Renal pelvis (tissue), 4 donors: ENCODE measurements around the gene RPS15. TPM values are rescaled to one million over a fixed set of nuclear protein-coding genes. Genes with fewer than 3 reads are reported as not detected.
"Not testable (repeated sequence)": the region's sequence is repeated elsewhere in the genome, so short reads cannot be mapped to it uniquely, and the experiment has no call there.

Experiments used
- DNase-seq: peaks from one replicate; pipeline ENCODE4 v3.0.0-alpha.2; 2013
- polyA plus RNA-seq, 3 donors: library from polyadenylated mRNA; unstranded; fragments of 120-200 nt; gene quantifications; one replicate each; pipeline ENCODE4 v1.2.1, GENCODE V29; 2013; ENCODE audit not compliant: insufficient read length in 3 of 3

Gene RPS15
- polyA plus RNA-seq, 3 donors: 716 to 925 (median 791) TPM

DNA sequence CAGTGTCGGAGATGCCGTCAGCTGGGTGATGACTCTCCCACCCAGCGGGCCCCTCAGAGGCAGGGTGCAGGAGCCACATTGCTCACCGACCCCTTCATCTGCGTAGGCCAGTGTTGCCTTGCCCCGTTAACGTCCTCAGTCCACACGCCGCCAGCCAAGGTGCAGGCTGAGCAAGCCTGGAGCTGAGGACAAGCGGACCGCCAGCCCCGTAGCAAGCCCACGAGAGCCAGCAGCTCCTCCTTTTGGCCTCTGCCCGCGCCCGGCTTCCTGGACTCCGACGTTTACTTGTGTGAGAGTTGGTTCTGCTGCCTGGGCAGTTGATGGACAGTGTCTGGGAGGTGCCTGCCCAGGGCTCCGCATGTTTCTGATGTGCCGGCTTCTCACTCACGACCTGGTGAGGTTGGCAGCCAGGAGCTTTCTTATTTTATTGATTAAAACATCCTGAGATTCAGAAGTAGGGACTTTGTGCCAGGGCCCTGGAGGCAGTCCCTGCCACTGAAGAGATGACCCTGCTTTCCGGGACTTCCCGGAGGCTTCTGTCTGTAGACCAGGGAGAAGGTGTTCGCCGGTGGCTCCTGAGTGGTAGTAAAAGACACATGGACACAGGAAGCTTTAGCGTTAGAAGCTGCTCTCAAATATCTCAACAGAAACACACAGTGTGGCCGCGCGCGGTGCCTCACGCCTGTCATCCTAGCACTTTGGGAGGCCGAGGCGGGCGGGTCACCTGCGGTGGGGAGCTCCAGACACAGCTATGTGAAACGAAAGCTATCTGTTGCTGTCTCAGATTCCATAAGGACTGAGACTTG lies 25.0 kb upstream of the RPS15 start:
- no peak for DNase-seq

DNA sequence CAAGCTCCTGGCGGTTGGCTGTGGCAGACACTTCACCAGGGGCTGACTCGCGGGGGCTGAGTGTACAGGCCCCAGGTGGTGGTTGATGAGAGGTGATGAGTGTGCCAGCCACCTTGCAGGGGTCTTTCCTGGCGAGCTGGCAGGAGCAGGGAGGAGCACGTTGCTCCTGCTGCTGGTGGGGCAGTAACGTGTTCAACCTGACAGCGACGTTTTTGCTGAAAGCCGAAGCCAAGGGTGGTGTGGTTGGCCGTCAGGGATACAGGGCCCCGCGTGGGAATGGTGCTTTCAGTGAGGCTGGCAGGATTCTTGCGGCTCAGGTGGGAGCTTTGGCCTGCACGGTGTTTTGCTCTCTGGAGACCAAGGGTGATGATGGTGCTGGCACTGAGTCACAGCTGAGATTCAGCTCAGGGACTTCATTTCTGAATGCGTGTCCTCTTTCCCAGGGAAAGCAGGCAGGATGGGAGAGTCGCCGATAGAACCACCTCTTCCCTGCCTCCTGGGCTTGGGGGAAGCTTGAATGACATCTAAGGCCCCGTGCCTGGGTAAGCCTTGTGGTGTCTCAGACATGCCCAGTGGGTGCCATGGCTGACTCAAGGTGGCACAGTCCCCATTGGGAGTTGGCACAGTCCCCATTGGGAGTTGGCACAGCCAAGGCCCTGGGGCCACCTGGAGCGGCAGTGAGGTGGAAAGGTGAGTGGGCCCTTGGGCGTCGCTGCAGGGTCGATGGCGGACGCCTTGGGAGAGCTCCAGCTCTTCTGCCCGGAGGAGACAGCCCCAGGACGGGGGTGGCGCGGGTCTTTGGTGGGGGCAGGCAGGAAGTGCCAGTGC lies 22.0 kb upstream of the RPS15 start:
- no peak for DNase-seq

DNA sequence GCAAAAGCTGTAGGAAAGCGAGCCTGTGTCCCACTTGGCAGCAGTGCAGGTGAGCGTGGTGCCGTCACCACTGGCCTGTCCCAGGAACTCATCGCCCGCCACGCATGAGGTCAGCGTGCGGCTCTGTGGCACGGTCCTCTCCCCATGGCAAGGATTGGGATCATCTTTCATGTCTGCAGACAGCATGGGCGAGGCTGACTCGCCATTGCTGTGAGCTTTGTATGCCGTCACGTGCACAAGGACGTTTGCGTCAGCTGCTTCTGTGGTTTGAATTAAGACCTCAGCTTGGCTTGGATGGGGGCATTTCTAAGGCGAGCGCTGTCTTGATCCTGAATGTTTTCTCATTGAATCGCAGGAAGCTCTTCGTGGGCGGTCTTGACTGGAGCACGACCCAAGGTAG lies 21.1 kb upstream of the RPS15 start:
- no peak for DNase-seq

DNA sequence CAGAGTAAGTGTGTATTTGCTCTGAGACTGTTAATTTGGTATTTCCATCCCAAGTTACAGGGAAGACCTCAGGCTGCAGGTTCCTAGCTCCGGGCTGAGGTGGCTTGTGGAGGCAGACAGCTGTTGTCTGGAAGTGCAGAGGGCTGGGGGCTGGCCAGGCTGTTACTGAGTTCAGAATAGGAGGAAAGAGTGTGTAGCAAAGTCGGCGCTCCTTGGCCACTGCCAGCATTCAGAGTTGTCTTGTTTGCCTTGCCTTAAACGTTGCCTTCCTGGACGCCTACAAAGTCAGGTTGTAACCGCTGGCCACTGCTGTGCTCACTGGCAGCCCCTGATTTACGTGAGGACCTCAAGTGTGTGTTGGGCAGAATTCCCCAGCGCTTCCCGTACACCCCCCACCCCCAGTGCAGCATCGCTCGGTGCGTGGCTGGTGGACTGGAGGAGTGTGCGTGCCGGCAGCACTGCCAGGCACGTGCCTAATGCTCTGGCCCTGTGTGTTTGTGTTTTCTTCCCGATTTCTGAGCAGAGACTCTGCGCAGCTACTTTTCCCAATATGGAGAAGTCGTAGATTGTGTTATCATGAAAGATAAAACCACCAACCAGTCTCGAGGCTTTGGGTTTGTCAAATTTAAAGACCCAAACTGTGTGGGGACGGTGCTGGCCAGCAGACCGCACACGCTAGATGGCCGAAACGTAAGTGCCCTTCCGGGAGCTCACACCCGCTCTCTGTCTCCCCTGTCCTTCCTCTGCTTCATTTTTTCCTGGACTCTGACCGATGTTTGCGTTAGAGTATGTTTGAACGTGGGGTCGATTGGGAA lies 20.3 kb upstream of the RPS15 start:
- DNase-seq: no peak

DNA sequence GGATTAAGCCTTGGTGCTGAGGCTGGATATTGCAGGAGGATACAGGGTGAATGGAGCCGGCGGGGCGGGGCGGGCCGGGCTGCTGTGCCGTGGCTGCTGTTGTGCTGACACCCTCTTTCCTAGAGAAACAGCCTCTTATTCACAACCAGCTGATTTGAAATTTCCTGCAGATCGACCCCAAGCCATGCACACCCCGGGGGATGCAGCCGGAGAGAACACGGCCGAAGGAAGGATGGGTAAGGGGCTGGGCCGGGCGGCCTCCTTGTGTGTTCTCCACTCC lies 19.8 kb upstream of the RPS15 start:
- no peak for DNase-seq

DNA sequence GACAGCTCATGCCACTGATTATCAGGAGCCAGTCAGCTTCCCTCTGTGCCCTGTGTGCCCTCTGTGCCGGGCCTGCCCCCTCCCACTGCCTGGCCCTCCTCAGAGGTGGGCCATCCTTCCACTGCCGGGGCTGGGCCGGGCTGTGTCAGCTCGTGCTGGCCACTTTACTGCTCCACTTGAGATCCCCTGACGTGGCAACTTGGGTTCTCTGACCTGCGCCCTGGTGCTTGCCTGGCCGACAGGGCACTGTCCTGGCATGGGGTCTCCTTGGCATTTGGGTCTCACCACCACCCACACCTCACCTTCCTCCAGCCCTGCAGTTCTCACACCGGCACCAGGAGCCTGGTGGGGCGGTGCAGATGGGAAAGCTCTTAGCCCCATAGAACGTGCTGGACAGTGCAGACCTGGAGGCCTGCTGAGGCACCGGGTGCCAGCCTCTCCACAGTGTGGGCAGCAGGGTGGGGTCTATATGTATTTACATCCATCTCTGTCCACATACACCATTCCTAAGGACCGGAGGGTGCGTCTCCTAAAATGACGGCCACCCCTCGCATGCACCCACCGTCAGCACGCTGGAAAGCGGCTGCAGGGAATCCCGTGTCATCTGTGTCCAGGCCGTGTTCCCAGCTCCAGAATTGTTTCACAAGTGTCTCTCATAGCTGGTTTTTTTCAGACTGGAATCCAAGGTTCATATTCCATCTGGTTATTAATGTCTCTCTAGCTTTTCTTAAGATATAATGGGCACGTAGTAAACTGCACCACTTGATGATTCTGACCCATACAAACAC lies 19.1 kb upstream of the RPS15 start:
- no peak for DNase-seq

DNA sequence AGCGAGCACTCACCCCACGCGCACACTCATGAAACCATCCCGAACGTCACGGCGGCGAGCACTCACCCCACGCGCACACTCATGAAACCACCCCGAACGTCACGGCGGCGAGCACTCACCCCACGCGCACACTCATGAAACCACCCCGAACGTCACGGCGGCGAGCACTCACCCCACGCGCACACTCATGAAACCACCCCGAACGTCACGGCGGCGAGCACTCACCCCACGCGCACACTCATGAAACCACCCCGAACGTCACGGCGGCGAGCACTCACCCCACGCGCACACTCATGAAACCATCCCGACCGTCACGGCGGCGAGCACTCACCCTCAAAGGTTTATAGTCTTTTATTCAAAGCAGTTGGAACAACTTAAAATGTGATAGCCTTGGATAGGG lies 18.1 kb upstream of the RPS15 start:
- DNase-seq: not testable (repeated sequence)

DNA sequence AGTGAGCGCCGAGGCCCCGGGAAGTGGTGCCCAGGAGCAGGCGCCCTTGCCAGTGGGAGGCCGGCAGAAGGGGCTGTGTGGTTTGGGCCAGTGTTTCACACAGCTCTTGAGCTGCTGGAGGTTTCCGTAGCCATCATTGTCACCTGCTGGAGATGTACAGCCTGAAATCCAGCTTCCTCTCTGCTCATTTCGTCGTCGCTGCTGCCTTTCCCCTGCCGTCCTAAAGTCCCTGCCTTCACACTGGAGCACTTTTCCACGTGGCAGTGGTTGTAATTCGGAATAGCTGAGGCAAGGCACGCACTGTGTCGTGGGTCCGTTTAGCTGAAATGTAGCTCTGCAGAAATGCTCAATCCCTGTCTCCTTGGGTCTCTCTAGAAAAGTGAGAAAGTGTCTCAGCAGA lies 17.6 kb upstream of the RPS15 start:
- no peak for DNase-seq

DNA sequence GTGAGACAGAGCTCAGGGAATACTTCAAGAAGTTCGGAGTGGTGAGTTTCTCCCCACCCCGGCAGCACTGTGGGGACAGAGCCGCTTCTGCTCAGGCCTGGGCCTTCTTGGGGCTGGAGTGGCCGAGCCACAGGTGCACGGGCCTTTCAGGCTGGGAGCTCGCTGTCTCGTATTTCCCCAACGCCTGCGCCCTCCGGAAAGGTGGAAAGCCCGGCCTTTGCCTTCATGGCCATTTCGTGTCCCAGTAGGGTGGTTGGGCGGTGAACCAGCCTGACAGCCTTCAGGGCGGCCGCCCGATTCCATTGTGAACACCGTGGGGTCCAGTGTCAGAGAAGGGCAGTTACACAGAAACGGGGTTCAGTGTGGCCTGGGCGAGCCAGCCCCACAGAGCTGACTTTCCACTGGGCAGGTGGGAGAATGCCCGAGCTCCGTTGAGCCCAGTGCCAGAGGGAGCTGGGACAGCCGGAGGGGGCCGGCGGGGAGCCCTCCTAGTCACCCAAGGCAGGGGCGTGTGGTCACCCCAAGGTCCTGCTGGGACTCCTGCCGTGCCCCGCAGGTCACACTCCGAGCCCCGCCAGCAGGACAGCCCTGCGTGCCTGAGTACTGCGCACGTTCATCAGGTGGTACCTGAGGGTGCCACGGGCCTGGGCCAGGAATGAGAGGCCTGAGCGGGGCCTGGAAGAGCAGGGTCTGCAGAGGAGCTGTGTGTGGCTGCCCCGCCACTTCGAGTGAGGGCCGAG lies 16.8 kb upstream of the RPS15 start:
- no peak for DNase-seq

DNA sequence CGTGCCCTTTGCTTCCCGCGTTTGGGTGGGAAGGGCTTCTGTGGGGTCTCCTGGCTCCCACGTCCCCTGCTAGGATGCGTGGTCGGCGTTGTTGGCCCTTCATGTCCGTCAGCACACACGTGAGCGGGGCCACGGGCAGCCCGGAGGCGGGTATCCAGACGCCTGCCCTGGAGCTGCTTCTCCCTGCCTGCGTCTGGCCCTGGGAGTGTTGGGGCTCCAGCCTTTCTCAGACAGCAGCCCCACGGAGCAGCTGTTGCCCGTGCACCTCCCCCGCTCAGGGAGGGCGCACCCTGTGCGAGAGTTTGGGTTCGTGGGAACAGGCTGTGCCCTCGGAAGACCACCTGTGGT lies 16.3 kb upstream of the RPS15 start:
- DNase-seq: no peak

DNA sequence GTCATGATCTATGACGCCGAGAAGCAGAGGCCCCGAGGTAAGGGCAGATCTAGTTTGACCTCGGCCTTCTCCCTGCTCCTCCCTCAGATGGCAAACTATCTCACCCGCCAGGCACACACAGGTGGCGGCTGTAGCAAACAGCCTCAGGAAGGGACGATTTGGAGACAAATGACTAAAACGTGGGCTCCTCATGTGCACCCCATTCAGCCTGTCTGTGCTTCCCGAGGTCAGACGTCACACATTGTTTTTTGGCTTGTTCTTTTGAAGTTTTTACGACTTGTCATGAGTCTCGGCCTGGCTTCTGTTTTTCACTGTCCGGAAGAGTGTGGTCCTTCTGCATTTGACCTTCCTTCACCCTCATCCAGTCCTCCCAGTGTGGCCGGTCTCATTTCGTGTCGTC lies 15.8 kb upstream of the RPS15 start:
- no peak for DNase-seq

DNA sequence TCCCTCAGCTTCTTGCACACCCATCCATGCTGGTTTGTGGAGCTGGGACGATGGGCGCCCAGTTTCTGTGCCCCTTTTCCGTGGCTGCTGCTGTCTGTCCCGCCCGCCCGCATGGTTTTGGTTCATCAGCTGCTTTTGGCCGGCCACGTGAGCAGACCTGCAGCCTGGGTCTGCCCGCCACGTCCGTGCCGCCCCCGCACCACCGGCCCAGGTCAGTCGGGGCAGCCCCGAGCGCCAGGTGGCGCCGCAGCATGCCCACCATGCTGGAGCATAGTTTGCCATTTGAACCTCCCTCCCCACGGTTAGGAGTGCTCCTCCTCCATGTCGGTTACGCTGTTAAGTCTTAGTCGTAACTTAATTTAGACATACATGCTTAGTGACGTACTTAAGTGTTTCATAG lies 15.3 kb upstream of the RPS15 start:
- no peak for DNase-seq

DNA sequence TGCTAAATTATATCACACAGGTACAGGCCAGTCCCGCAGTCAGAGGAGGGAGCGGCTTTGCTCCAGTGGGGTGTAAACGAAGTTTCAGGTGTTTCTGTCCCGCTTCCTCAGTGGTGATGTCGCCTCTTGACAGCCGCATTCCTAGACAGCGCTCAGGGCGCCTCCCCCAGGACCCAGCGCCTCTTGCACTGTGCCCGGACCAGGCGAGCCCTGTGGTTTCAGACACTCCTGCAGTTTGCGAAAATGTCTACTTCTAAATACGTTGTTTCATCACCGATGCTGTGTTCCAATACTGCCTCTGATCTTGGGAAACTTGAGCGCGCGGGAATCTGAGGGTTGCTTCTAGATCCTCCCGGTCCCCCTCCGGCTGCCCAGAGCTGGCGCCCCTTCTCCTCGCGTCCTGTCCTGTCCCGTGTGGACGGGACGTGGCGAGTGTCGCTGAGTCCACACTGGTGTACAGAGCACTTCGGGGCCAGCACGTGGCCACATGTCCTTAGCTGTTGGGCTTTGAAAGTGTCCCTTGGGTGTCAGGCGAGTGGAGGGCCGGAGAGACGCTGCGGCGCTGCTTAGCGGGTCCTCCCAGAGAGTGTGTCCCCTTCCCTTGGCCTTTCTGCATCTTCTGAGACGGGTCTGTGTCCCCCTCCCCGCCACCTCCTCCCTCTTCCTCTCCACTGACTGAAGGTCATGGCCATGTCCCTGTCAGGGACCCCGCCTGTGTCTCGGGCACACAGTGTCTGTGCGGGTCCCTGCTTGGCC lies 14.6 kb upstream of the RPS15 start:
- no peak for DNase-seq

DNA sequence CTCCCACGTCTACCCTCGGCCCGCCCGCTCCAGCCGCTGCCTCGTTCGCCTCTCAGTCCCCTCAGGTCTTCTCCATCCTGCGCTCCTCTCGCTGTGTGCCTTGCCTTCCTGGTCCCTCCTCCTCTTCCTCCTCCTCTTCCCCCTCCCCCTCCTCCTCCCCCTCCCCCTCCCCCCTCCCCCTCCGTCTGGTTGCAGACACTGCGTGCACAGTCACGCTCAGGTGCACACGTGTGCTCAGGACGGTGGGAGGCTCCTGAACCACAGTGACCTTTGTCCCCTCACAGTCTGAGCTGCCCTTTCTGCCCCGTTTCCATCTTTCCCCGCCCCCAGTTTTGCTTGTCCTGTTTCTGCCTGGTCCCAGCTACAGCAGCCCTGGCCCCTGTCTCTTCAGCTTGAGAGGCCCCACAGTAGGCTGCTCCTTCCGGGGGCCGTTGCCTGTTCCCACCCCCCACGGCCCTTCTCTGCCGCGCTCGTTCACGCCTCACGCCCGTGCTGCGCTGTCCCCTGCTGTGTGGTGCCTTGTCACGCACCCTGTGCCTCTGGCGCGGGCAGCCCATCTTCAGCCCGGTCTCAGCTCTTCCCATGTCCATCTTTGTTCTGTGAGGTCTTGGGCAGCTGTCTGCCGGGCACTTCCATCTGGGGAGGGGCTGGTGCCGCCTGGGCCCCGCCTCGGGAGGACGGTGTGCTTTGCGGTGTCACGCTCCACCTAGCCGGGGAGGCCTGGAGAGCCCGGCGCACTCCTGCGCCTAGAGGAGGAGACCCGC lies 13.8 kb upstream of the RPS15 start:
- no peak for DNase-seq

DNA sequence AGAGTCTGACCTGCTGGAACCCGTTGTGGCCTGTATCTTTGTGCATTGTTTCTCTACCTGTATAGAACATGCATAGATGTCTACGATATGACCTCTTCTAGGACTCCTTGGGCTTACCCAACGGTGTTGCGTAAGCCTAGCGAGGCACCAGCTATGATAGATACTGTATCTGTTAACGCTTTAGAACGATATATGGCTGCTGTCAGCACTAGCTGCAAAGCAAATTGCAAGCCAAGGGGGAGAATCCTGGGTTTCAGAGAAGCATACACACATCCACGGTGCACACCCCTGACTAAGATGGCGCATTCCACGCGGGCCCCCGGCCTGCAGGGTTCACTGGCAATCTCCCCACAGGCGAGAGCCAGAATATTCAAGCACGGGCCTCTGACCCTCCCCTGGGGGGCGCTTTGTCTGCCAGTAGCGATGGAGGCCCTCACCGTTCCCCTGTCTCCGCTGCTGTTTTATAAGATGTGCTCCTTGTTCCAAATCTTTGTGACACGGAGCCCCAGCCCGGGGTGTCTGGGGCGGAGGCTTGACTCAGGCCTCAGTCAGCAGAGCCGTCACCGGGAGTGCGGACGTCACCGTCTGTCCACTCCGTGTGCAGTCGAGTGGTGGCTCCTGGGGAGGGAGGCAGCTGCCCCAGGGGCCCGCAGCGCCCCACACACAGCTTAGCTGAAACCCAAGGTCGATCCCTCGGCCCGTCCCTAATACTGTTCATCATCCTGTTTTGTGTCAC lies 12.9 kb upstream of the RPS15 start:
- DNase-seq: no peak

DNA sequence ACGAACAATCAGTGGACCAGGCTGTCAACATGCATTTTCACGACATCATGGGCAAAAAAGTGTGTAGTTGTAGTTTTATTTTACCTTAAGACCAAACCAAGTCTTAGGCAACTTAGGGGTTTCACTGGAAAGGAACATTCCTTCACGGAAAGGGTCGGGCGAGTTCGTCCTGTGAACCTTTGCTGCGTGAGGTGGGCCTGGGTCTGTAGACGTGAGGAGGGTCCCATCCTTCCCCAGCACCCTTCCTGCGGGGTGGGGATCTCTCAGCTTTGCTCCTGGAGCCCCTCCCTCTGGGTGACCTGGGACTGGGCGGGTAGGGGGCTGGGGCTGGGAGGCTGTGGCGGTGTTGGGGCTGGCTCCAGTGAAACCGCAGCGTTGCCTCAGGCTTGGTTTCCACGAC lies 12.3 kb upstream of the RPS15 start:
- DNase-seq: no peak

DNA sequence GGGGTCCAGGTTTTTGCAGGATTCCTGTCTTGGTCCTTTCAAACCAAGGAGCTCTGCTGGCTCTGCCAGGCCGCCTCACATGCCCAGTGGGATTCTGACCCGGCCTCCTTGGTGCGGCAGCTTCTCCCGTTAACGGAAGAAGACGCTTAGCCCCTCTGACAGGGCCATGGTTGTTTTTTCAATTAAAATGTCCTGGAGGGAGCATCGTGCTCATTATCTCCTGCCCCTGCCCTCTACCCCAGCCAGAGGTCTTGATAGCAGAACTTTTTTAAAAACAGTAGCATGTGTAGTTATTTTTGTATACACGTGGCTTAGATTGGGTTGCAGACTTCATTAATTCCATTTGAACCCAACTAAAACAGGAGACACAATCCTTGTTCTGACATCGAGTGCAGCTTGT lies 11.5 kb upstream of the RPS15 start:
- no peak for DNase-seq

DNA sequence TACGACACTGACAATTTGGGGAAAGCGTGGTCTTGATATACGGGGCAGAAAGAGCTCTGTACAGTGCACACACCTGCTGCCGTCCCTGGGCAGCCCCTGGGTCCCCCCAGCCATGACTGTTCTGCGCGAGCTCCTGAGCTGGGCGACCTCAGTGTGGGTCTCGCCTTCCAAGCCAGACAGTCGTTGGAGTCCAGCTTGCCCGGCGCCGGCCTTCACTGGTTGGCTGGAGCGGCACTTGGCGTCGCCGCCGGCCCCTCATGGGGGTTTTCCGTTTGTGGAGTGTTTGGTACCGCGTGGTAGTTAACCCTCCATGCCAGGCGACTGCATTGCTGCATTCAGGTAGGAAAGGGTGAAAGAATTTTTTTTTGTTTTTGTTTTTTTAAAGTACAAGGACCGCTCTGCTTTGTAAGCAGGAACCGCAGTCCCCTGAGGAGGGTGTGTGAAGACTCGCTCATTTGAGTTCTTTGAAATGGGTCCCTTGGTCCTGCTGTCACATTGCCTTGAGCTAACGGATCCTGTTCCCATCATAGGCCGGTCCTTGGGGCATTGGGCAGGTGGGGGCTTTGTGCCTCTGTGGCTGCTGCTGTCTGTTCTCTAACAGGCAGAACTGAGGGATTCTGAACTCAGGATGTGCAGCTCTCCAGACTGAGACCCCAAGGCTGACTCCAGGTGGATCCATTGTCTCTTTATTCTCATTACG lies 10.8 kb upstream of the RPS15 start:
- DNase-seq: no peak
